Mucosa of descending colon (tissue), 3 donors: ENCODE measurements around the gene CTDSPL. TPM values are rescaled to one million over a fixed set of nuclear protein-coding genes. Genes with fewer than 3 reads are reported as not detected.

Experiments
- ATAC-seq: fragments of 200-7000 bp; cut with Tn5 transposase; one replicate; pipeline ENCODE4 v1.9.1; 2020; ENCODE audit warnings: mild to moderate bottlenecking, moderate library complexity
- DNase-seq, 3 donors: peaks; one replicate each; pipeline ENCODE4 v3.0.0-alpha.2; 2020
- H3K36me3 ChIP-seq: fragments of 200-600 bp; one replicate; pipeline ENCODE4 v1.8.0; 2021; ENCODE audit warnings: low read depth, mild to moderate bottlenecking
- H3K4me1 ChIP-seq: fragments of 200-600 bp; one replicate; pipeline ENCODE4 v1.8.0; 2021; ENCODE audit warnings: low read depth, mild to moderate bottlenecking
- H3K4me3 ChIP-seq: fragments of 200-600 bp; one replicate; pipeline ENCODE4 v1.8.0; 2021; ENCODE audit warnings: mild to moderate bottlenecking
- H3K9me3 ChIP-seq: fragments of 200-600 bp; one replicate; pipeline ENCODE4 v1.8.0; 2021; ENCODE audit warnings: mild to moderate bottlenecking
- intact Hi-C, 2 donors: fragments of 100-400 bp; cut with DNase I in 1 of 2; cut with micrococcal nuclease in 1 of 2; formaldehyde crosslinking; loops; one replicate each; pipeline versions ENCODE4 v1.11.0 to v1.11.1; 2022; cut with DNase I, micrococcal nuclease
- total RNA-seq, 3 donors: library from RNA; stranded (reverse); fragmentation: NEBNext Ultra II Directional in 2 of 3; extraction: Animal tissue kit (Norgen Biotek cat#: 25700) in 2 of 3; gene quantifications; one replicate each; pipeline versions ENCODE4 v1.2.1 to v1.2.4, GENCODE V29; 2021 to 2023
- TF ChIP-seq, protein P1 (sequence below): fragments of 200-600 bp; IDR thresholded peaks from one replicate; pipeline ENCODE4 v1.8.0; 2022; ENCODE audit warnings: antibody characterized with exemption, mild to moderate bottlenecking
- donor health status: DM: no; HTN: no; CAD: no; lungs with moderate emphysema.
- donor health status: DM: no; HTN: no; CAD: no.
- donor health status: DM: no; HTN: yes; CAD: no.

Gene CTDSPL
- total RNA-seq, 3 donors from 2014 or later, result 59.1 to 89.7 (median 88.1) TPM

GRCh38 chr3:38006031-38006430 lies 144.4 kb downstream of the CTDSPL start:
- H3K4me3 ChIP-seq, result no peak overlapping the region
- ATAC-seq (no peak), DNase-seq (no peak)
- H3K9me3 ChIP-seq, result no peaks in the 10 kb centered on the region
- intact Hi-C loops, result no loop called here
- no peaks in the 10 kb centered on the region for H3K36me3 ChIP-seq
- TF ChIP-seq, protein P1, sequence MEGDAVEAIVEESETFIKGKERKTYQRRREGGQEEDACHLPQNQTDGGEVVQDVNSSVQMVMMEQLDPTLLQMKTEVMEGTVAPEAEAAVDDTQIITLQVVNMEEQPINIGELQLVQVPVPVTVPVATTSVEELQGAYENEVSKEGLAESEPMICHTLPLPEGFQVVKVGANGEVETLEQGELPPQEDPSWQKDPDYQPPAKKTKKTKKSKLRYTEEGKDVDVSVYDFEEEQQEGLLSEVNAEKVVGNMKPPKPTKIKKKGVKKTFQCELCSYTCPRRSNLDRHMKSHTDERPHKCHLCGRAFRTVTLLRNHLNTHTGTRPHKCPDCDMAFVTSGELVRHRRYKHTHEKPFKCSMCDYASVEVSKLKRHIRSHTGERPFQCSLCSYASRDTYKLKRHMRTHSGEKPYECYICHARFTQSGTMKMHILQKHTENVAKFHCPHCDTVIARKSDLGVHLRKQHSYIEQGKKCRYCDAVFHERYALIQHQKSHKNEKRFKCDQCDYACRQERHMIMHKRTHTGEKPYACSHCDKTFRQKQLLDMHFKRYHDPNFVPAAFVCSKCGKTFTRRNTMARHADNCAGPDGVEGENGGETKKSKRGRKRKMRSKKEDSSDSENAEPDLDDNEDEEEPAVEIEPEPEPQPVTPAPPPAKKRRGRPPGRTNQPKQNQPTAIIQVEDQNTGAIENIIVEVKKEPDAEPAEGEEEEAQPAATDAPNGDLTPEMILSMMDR, result no peak
- H3K4me1 ChIP-seq, result peaks cover 30% of the 10 kb centered on the region

GRCh38 chr3:38006445-38006995 lies 144.8 kb downstream of the CTDSPL start:
- intact Hi-C loops, result no loop called here
- no peaks in the 10 kb centered on the region for H3K9me3 ChIP-seq
- TF ChIP-seq, protein P1, result no peak
- H3K4me3 ChIP-seq, result no peak overlapping the region
- no peaks in the 10 kb centered on the region for H3K36me3 ChIP-seq
- H3K4me1 ChIP-seq, result peaks cover 30% of the 10 kb centered on the region
- ATAC-seq, result no peak
- DNase-seq, result peak in 2 of 3 donors; percentile 43 to 57

- H3K9me3 ChIP-seq, result no peaks in the 10 kb centered on the region
- intact Hi-C loops, result no loop called here
- TF ChIP-seq, protein P1, result no peak
- DNase-seq, result peak in 2 of 3 donors; percentile 41 to 46
- ATAC-seq, result no peak
- peaks cover 27% of the 10 kb centered on the region for H3K4me1 ChIP-seq
- H3K4me3 ChIP-seq, result no peak overlapping the region
- H3K36me3 ChIP-seq, result no peaks in the 10 kb centered on the region
These were observed 146.0 kb downstream of the CTDSPL start for GRCh38 chr3:38007754-38008090.

DNA sequence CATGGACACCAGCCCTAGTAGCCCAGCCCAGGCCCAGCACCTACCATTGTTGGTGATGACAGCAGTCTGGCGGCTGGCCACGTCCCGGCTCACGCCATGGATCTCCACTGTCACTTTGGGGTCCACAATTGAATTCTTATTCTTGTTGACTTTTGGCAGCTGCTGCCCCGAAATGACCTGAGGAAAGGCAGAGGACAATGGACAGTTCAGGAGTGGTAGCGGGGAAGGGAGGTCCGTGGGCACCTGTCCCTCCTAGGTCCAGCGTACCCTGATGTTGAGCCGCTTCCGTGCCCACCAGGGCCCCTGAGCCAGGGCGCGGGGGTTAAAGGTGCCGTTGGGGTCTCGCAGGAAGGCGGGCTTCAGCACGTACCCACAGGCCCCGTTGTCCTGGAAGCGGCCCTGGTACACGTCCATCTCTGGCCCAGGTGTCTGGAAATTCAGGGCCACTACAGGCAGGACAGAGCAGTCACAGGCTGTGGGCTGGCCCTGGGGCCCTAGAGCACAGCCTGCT lies 146.6 kb downstream of the CTDSPL start:
- DNase-seq, result peak in 2 of 3 donors; percentile 36 to 45
- intact Hi-C loops, result no loop called here

DNA sequence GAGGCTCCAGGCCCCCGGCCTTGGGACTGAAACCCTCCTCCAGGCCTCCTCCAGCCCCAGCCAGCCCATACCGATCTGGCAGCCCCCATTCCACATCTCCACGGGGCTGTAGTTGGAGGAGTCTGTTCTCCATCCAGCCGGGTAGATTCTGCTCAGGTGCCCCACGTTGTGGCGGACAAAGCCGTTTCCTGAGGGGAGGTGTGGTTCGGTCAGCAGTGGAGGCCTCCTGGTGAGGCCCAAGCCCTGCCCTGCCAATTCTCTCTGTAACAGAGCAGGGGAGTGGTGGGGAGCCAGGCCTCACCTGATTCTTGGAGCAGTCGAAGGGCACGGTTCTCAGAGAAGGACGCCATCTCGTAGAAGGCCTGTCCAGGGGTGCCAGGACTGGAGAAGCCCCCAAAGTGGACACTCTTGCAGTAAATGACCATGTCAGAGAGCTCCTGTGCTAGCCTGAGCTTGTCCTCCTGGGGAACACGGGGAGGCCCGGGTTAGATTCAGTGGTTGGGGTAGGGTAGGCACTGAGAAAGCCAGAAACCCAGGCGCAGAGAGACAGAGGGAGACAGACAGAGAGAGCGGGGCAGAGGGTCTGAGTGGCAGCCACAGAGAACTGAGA lies 147.4 kb downstream of the CTDSPL start:
- intact Hi-C loops, result no loop called here
- Histone ChIP-seq H3K36me3 (no peaks in the 10 kb centered on the region), H3K9me3 (no peaks in the 10 kb centered on the region), H3K4me1 (peaks cover 28% of the 10 kb centered on the region), H3K4me3 (no peak overlapping the region)
- ATAC-seq (no peak), DNase-seq (peak in 2 of 3 donors; percentile 30 to 36)
- TF ChIP-seq, protein P1, result no peak

More for the DNA sequence above, 146.6 kb downstream of the CTDSPL start:
- ATAC-seq, result no peak
- Histone ChIP-seq H3K36me3 (no peaks in the 10 kb centered on the region), H3K4me1 (peaks cover 28% of the 10 kb centered on the region), H3K9me3 (no peaks in the 10 kb centered on the region), H3K4me3 (no peak overlapping the region)
- TF ChIP-seq, protein P1, result no peak
